Tibial artery (tissue), 4 donors: ENCODE measurements around the gene APRT.
"Not testable (repeated sequence)": the region's sequence is repeated elsewhere in the genome, so short reads cannot be mapped to it uniquely, and the experiment has no call there.

ENCODE experiments used
- DNase-seq, 2 donors: peaks; one replicate each; pipeline ENCODE4 v3.0.0-alpha.2; 2019
- H3K27ac ChIP-seq, 2 donors: fragments of 200-600 bp; sonication (generic) in 1 of 2; 1 replicate in 1 of 2; 2 replicates in 1 of 2; pipeline ENCODE4 v1.5.1; 2018 to 2019; ENCODE audit warnings: mild to moderate bottlenecking in 1 of 2
- H3K27me3 ChIP-seq, 2 donors: fragments of 200-600 bp; sonication (generic) in 1 of 2; one replicate each; pipeline versions ENCODE4 v1.5.1 to v1.6.0; 2016 to 2019
- H3K36me3 ChIP-seq, 3 donors: fragments of 200-600 bp; sonication (generic) in 2 of 3; one replicate each; pipeline ENCODE4 v1.5.1; 2016 to 2019; ENCODE audit warnings: mild to moderate bottlenecking in 2 of 3
- H3K4me1 ChIP-seq, 4 donors: fragments of 200-600 bp; sonication (generic) in 2 of 4; 1 replicate in 3 of 4; 2 replicates in 1 of 4; pipeline ENCODE4 v1.5.1; 2016 to 2019
- H3K4me3 ChIP-seq, 2 donors: fragments of 200-600 bp; sonication (generic) in 1 of 2; 1 replicate in 1 of 2; 2 replicates in 1 of 2; pipeline ENCODE4 v1.5.1; 2018 to 2019; ENCODE audit warnings: mild to moderate bottlenecking in 2 of 2
- H3K9me3 ChIP-seq, 3 donors: fragments of 200-600 bp; sonication (generic) in 1 of 3; one replicate each; pipeline ENCODE4 v1.5.1; 2016 to 2019
- CTCF ChIP-seq, 2 experiments: fragments of 200-600 bp in 1 of 2; fragments of 450-650 bp in 1 of 2; IDR thresholded peaks; one replicate each; pipeline ENCODE4 v1.5.1; 2017 to 2019; ENCODE audit warnings: antibody characterized with exemption in 2 of 2, mild to moderate bottlenecking in 1 of 2, moderate library complexity in 1 of 2
- intact Hi-C: fragments of 100-400 bp; cut with DNase I; formaldehyde crosslinking; loops from one replicate; pipeline ENCODE4 v1.15.0; 2023; ENCODE audit warnings: low total_unique reads

The APRT gene

GRCh38 chr16:88826070-88826840 is 14.5 kb upstream of the APRT start:
- Histone ChIP-seq H3K27me3 (no peaks in the 10 kb centered on the region), H3K4me3 (no peak overlapping the region), H3K9me3 (no peaks in the 10 kb centered on the region), H3K27ac (no peak overlapping the region), H3K36me3 (peaks cover 20 to 94% (median 50%) of the 10 kb centered on the region in 3 donors), H3K4me1 (no peaks in the 10 kb centered on the region)
- intact Hi-C loops: no loop called here
- no peak for DNase-seq
- no peak for TF ChIP-seq CTCF (IDR thresholded peaks at IDR 0.05)

- intact Hi-C loops: no loop called here
- DNase-seq: no peak
- Histone ChIP-seq H3K36me3 (peaks cover 20 to 96% (median 51%) of the 10 kb centered on the region in 3 donors), H3K4me3 (no peak overlapping the region), H3K27ac (no peak overlapping the region), H3K27me3 (no peaks in the 10 kb centered on the region), H3K9me3 (no peaks in the 10 kb centered on the region), H3K4me1 (no peaks in the 10 kb centered on the region)
- no peak for TF ChIP-seq CTCF (IDR thresholded peaks at IDR 0.05)
Measured at GRCh38 chr16:88825146-88825545, 13.4 kb upstream of the APRT start.

- Histone ChIP-seq H3K36me3 (peaks cover 20 to 89% (median 47%) of the 10 kb centered on the region in 3 donors), H3K4me3 (no peak overlapping the region), H3K9me3 (no peaks in the 10 kb centered on the region), H3K27ac (no peak overlapping the region), H3K27me3 (no peaks in the 10 kb centered on the region), H3K4me1 (no peaks in the 10 kb centered on the region)
- intact Hi-C loops: no loop called here
- no peak for TF ChIP-seq CTCF (IDR thresholded peaks at IDR 0.05)
- no peak for DNase-seq
Measured at GRCh38 chr16:88824256-88825077, 12.7 kb upstream of the APRT start.

- DNase-seq, intact Hi-C loops: not testable (repeated sequence)
- peaks cover 20 to 81% (median 45%) of the 10 kb centered on the region in 3 donors for H3K36me3 ChIP-seq
Measured at GRCh38 chr16:88823646-88824045, 11.9 kb upstream of the APRT start.

GRCh38 chr16:88822281-88823040 is 10.7 kb upstream of the APRT start:
- no peaks in the 10 kb centered on the region for H3K4me1 ChIP-seq
- no peak for DNase-seq
- H3K27me3 ChIP-seq: no peaks in the 10 kb centered on the region
- H3K36me3 ChIP-seq: peaks cover 13 to 69% (median 36%) of the 10 kb centered on the region in 3 donors
- no peak overlapping the region for H3K4me3 ChIP-seq
- TF ChIP-seq CTCF (IDR thresholded peaks at IDR 0.05): no peak
- H3K27ac ChIP-seq: no peak overlapping the region
- no peaks in the 10 kb centered on the region for H3K9me3 ChIP-seq
- intact Hi-C loops: no loop called here

More at GRCh38 chr16:88823646-88824045, 11.9 kb upstream of the APRT start:
- H3K4me1 ChIP-seq, H3K27ac ChIP-seq, H3K4me3 ChIP-seq, H3K27me3 ChIP-seq, H3K9me3 ChIP-seq: not testable (repeated sequence)
